ENCODE results near the gene MRFAP1L1. TPM values are rescaled to one million over a fixed set of nuclear protein-coding genes. Genes with fewer than 3 reads are reported as not detected.

The MRFAP1L1 gene
- total RNA-seq, 1 donor from 2014 or later: 68.8 TPM

DNA sequence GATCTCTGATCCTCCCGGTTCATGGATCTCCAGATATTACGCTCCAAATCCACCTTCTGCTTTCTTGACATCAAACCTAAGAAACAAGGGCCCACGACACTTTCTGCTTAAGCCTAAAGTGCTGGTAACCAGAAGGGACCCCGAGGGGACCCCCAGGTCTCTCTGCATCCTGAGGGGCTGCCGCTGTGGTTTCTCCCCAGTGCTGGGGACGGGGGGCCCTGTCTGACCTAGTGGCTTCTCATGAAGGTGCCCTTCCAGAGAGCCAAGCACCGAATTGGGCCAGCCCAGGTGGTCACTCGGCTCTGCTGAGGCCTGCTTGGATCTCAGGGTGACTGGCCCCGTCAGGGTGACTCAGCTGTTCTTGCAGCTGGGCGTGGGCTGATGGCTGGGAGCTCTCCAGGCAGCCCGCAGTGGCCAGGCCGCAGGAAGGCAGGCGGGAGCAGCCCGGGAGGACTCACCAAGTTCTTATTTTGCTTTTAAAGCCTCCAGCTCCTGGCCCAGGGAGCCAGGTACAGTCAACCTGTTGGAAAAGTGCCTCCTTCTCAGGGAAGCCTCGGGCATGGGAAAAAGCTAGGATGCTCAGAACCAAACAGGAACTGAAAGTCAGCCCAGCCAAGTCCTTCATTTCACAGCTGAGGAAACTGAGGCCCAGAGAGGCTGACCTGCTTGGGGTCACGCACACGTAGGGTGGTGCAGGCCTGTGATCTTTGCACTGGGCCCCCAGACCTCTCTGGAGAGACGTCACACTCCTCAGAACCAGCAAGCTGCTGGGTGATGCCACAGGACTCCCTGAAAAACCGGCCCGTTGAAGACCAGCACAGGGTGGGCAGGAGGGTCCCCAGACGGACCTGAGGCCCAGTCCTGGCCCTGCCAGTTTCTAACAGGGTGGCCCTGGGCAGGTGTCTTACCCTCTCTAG, 23.0 kb upstream of the MRFAP1L1 start:
- H3K36me3 Mint-ChIP-seq: no peaks in the 10 kb centered on the region
- H3K27ac Mint-ChIP-seq: no peak overlapping the region
- H3K27me3 Mint-ChIP-seq (ENCODE audit: low read depth): no peaks in the 10 kb centered on the region
- no peaks in the 10 kb centered on the region for H3K9me3 Mint-ChIP-seq
- H3K4me1 Mint-ChIP-seq: peaks cover 2% of the 10 kb centered on the region
- TF ChIP-seq, protein P1, sequence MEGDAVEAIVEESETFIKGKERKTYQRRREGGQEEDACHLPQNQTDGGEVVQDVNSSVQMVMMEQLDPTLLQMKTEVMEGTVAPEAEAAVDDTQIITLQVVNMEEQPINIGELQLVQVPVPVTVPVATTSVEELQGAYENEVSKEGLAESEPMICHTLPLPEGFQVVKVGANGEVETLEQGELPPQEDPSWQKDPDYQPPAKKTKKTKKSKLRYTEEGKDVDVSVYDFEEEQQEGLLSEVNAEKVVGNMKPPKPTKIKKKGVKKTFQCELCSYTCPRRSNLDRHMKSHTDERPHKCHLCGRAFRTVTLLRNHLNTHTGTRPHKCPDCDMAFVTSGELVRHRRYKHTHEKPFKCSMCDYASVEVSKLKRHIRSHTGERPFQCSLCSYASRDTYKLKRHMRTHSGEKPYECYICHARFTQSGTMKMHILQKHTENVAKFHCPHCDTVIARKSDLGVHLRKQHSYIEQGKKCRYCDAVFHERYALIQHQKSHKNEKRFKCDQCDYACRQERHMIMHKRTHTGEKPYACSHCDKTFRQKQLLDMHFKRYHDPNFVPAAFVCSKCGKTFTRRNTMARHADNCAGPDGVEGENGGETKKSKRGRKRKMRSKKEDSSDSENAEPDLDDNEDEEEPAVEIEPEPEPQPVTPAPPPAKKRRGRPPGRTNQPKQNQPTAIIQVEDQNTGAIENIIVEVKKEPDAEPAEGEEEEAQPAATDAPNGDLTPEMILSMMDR (IDR thresholded peaks at IDR 0.05; ENCODE audit: unreplicated experiment): no peak
- no peak overlapping the region for H3K4me3 Mint-ChIP-seq
- no peak for DNase-seq (ENCODE audit: low spot score in 2 of 2, unreplicated experiment in 2 of 2)

DNA sequence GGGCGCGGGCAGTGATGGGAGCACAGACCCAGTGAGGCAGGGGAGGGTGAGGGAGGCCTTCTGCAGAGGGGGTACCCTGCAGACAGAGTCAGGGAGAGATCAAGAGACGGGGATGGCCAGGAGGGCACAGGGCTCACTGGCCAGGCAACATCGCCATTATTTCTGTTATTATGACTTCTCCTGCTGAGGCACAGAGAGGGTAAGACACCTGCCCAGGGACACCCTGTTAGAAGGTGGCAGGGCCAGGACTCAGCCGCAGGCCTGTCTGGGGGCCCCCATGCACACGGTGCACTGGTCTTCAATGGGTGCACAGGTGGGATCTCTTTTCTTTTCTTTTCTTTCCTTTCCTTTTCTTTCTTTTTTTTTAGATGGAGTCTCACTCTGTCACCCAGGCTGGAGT, 22.1 kb upstream of the MRFAP1L1 start:
- no peak for DNase-seq (ENCODE audit: low spot score in 2 of 2, unreplicated experiment in 2 of 2)
- Mint-ChIP-seq H3K27me3 (ENCODE audit: low read depth) (no peaks in the 10 kb centered on the region), H3K27ac (no peak overlapping the region), H3K4me1 (peaks cover 2% of the 10 kb centered on the region), H3K9me3 (no peaks in the 10 kb centered on the region), H3K36me3 (no peaks in the 10 kb centered on the region), H3K4me3 (no peak overlapping the region)
- TF ChIP-seq, protein P1 (IDR thresholded peaks at IDR 0.05; ENCODE audit: unreplicated experiment): no peak

DNA sequence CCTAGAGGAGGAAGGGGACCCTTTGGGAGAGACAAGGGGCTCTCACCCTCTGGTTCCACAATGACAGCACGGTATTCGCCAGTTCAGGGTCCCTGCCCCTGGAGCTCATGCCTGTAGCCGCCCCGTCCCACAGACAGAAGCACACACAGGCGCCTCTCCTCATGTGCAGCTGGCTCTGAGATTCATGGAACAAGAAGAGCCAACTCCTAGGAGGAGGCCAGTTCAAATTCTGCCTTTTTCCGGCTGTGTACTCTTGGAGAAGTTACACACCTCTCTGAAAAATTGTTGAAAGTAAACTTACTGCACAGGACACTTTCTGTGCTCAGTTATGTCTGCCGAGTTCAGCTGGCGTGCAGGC, 21.6 kb upstream of the MRFAP1L1 start:
- Mint-ChIP-seq H3K27ac (no peak overlapping the region), H3K4me1 (peaks cover 2% of the 10 kb centered on the region), H3K9me3 (no peaks in the 10 kb centered on the region), H3K27me3 (ENCODE audit: low read depth) (no peaks in the 10 kb centered on the region), H3K36me3 (no peaks in the 10 kb centered on the region), H3K4me3 (no peak overlapping the region)
- TF ChIP-seq, protein P1 (IDR thresholded peaks at IDR 0.05; ENCODE audit: unreplicated experiment): no peak
- DNase-seq (ENCODE audit: low spot score in 2 of 2, unreplicated experiment in 2 of 2): no peak

DNA sequence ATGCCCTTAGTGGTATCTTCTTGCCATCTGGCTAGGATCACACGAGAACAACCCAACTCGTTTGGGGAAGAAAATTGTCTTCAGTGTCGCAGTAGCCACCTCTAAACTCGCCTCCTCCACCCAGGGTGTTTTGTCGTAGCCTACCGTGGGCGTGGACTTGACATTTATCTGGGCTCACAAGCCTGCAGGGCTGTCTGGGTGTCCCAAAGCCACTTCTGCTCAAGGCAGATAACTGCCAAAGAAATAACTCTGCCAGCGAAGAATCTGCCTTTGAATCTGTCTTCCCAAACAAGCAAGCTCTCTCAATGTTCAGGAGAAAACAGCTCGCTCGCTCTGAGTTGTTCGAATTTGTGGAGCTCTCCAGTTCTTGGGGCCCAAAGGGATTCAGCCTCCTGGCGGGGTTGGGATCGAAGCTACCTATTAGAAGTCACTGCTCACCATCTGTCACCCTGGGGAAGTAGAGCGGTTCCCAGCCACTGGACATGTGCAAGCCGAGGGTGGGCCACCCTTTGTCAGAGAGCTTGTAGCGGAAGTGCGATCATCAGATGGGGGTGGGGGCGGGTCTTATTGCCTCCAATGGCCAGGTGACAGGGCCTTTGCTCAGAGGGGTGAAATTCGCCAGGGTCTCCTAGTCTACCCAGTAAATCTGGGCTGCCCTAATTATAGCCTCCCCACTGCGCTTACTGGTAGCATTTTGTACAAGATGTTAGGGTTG, 21.1 kb upstream of the MRFAP1L1 start:
- no peak for DNase-seq (ENCODE audit: low spot score in 2 of 2, unreplicated experiment in 2 of 2)
- Mint-ChIP-seq H3K4me3 (no peak overlapping the region), H3K9me3 (no peaks in the 10 kb centered on the region), H3K4me1 (peaks cover 2% of the 10 kb centered on the region), H3K27ac (no peak overlapping the region), H3K36me3 (no peaks in the 10 kb centered on the region), H3K27me3 (ENCODE audit: low read depth) (no peaks in the 10 kb centered on the region)
- TF ChIP-seq, protein P1 (IDR thresholded peaks at IDR 0.05; ENCODE audit: unreplicated experiment): no peak

DNA sequence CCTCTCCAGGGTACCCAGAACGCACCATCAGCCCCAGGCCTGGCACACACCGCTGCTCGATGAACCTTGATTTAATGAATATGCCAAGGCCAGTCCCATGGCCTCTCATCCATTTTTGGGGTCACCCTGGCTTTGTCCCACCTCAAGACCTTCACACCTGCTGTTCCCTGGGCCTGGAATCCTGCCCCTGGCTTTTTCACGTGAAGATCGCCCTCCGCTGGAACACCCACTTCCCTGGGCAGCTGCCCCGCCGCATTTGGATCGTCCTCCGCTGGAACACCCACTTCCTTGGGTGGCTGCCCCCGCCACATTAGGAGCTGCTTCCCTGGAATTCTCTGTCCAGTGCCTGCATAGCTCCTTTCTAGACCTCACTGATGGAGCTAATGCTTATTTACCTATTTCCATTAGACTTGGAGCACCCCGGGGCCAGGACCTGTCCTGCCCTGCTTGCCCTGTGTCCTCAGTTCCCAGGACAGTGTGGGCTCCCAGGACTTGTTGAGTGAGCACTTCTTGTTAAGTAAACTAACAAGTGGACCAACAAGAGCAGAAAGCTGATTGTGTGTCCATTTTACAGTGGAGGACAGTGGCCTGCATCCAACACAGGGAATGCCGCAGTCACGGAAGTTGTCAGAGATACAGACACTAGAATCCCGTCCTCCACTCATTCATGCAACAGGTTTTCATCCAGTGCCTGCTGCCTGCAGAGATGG, 18.8 kb upstream of the MRFAP1L1 start:
- Mint-ChIP-seq H3K4me1 (peaks cover 2% of the 10 kb centered on the region), H3K36me3 (no peaks in the 10 kb centered on the region), H3K27ac (no peak overlapping the region), H3K27me3 (ENCODE audit: low read depth) (no peaks in the 10 kb centered on the region), H3K9me3 (no peaks in the 10 kb centered on the region), H3K4me3 (no peak overlapping the region)
- TF ChIP-seq, protein P1 (IDR thresholded peaks at IDR 0.05; ENCODE audit: unreplicated experiment): no peak
- DNase-seq (ENCODE audit: low spot score in 2 of 2, unreplicated experiment in 2 of 2): no peak

Measured in mesothelial cell of epicardium (in vitro differentiated cells).